ENCODE measurements around the gene LILRA5.

GRCh38 chr19:54345938-54346386 lies 33.0 kb upstream of the LILRA5 start:
- TF ChIP-seq CTCF (conservative IDR thresholded peaks at IDR 0.05; ENCODE audit: low read depth, low read length) (no peak), EZH2 (IDR thresholded peaks at IDR 0.05; ENCODE audit: low read length, unreplicated experiment) (no peak), EZH2phosphoT487 (IDR thresholded peaks at IDR 0.05; ENCODE audit: borderline replicate concordance, low read length) (no peak)
